ENCODE measurements around the gene DDX56.

DDX56 gene

GRCh38 chr7:44533301-44534055, 40.2 kb downstream of the DDX56 start:
- no peak for TF ChIP-seq CTCF (IDR thresholded peaks at IDR 0.05)
- H3K27ac Mint-ChIP-seq = no peak overlapping the region
- no peaks in the 10 kb centered on the region for H3K36me3 Mint-ChIP-seq (ENCODE audit: low read depth)
- no peak overlapping the region for H3K4me3 Mint-ChIP-seq
- H3K27me3 Mint-ChIP-seq (ENCODE audit: low read depth, poor library complexity) = peaks cover 23% of the 10 kb centered on the region
- H3K4me1 Mint-ChIP-seq = peaks cover 4% of the 10 kb centered on the region
- H3K9me3 Mint-ChIP-seq = peaks cover 11% of the 10 kb centered on the region
- no peak for DNase-seq

- Mint-ChIP-seq H3K9me3 (peaks cover 28% of the 10 kb centered on the region), H3K36me3 (ENCODE audit: low read depth) (no peaks in the 10 kb centered on the region), H3K27me3 (ENCODE audit: low read depth, poor library complexity) (peaks cover 17% of the 10 kb centered on the region), H3K27ac (no peak overlapping the region), H3K4me1 (peaks cover 4% of the 10 kb centered on the region), H3K4me3 (no peak overlapping the region)
- no peak for TF ChIP-seq CTCF (IDR thresholded peaks at IDR 0.05)
- DNase-seq = no peak
Measured at GRCh38 chr7:44531421-44532380, 42.0 kb downstream of the DDX56 start.

GRCh38 chr7:44530990-44531389, 42.7 kb downstream of the DDX56 start:
- Mint-ChIP-seq H3K4me1 (peaks cover 4% of the 10 kb centered on the region), H3K4me3 (no peak overlapping the region), H3K27ac (peak overlapping the region; percentile 51), H3K36me3 (ENCODE audit: low read depth) (peaks cover 1% of the 10 kb centered on the region), H3K9me3 (peaks cover 32% of the 10 kb centered on the region), H3K27me3 (ENCODE audit: low read depth, poor library complexity) (peaks cover 17% of the 10 kb centered on the region)
- TF ChIP-seq CTCF (IDR thresholded peaks at IDR 0.05) = no peak
- no peak for DNase-seq

- Mint-ChIP-seq H3K9me3 (peaks cover 50% of the 10 kb centered on the region), H3K4me3 (no peak overlapping the region), H3K27ac (no peak overlapping the region), H3K27me3 (ENCODE audit: low read depth, poor library complexity) (peaks cover 10% of the 10 kb centered on the region), H3K36me3 (ENCODE audit: low read depth) (peaks cover 15% of the 10 kb centered on the region), H3K4me1 (no peaks in the 10 kb centered on the region)
- DNase-seq = no peak
- TF ChIP-seq CTCF (IDR thresholded peaks at IDR 0.05) = no peak
Measured at GRCh38 chr7:44524811-44525388, 48.8 kb downstream of the DDX56 start.

- H3K4me1 Mint-ChIP-seq = no peaks in the 10 kb centered on the region
- peaks cover 15% of the 10 kb centered on the region for H3K36me3 Mint-ChIP-seq (ENCODE audit: low read depth)
- H3K27ac Mint-ChIP-seq = no peak overlapping the region
- H3K4me3 Mint-ChIP-seq = no peak overlapping the region
- H3K9me3 Mint-ChIP-seq = peaks cover 33% of the 10 kb centered on the region
- peaks cover 10% of the 10 kb centered on the region for H3K27me3 Mint-ChIP-seq (ENCODE audit: low read depth, poor library complexity)
- no peak for TF ChIP-seq CTCF (IDR thresholded peaks at IDR 0.05)
- DNase-seq = no peak
Measured at GRCh38 chr7:44522315-44522714, 51.4 kb downstream of the DDX56 start.
